ENCODE measurements around the gene HSF4. TPM values are rescaled to one million over a fixed set of nuclear protein-coding genes. Genes with fewer than 3 reads are reported as not detected.

HSF4 gene
- total RNA-seq, 1 donor from 2014 or later = 19.0 TPM

Small RNA genes lying within 50 kb of the gene (microRNA-seq; reads per million reads assigned to microRNA genes)
- gene MIR328 (ENCODE audit: borderline number of aligned reads) = 260 reads per million, percentile 68 among the genes with 10 or more reads in this experiment

Other genes with a start within 250 kb of the HSF4 start
- gene CDH16, start 245.9 kb upstream of the HSF4 start, total RNA-seq = not detected in 3 replicates
- gene RRAD, start 239.2 kb upstream of the HSF4 start, total RNA-seq = 0.75 to 6.5 TPM (median 4.4 TPM) in 3 replicates
- gene CIAO2B, start 230.3 kb upstream of the HSF4 start, total RNA-seq = 55.9 to 64.9 TPM (median 61.3 TPM) in 3 replicates
- gene CES2, start 229.2 kb upstream of the HSF4 start, total RNA-seq = 25.2 to 27.9 TPM (median 26.0 TPM) in 3 replicates
- gene CES3, start 203.5 kb upstream of the HSF4 start, total RNA-seq = 0.12 to 0.75 TPM (median 0.13 TPM) in 3 replicates
- gene CES4A, start 176.2 kb upstream of the HSF4 start, total RNA-seq = 1.6 to 6.6 TPM (median 2.6 TPM) in 3 replicates
- 56.6 to 62.7 TPM (median 61.3 TPM) in 3 replicates for gene CBFB, start 135.6 kb upstream of the HSF4 start, total RNA-seq
- gene PHAF1, start 54.8 kb upstream of the HSF4 start, total RNA-seq = 14.0 to 18.2 TPM (median 14.9 TPM) in 3 replicates
- 39.9 to 64.4 TPM (median 41.4 TPM) in 3 replicates for gene B3GNT9, start 13.7 kb upstream of the HSF4 start, total RNA-seq
- 16.6 to 20.0 TPM (median 19.1 TPM) in 3 replicates for gene TRADD, start 4.8 kb upstream of the HSF4 start, total RNA-seq
- 14.6 to 17.5 TPM (median 16.0 TPM) in 3 replicates for gene FBXL8, start 4.8 kb upstream of the HSF4 start, total RNA-seq
- gene NOL3, start 5.8 kb downstream of the HSF4 start, total RNA-seq = 21.9 to 34.6 TPM (median 31.2 TPM) in 3 replicates
- 28.0 to 45.0 TPM (median 29.9 TPM) in 3 replicates for gene MATCAP1, start 19.2 kb downstream of the HSF4 start, total RNA-seq
- gene EXOC3L1, start 25.4 kb downstream of the HSF4 start, total RNA-seq = not detected in 3 replicates
- 31.9 to 41.0 TPM (median 33.4 TPM) in 3 replicates for gene E2F4, start 27.4 kb downstream of the HSF4 start, total RNA-seq
- 1.1 to 1.2 TPM (median 1.1 TPM) in 3 replicates for gene ELMO3, start 34.4 kb downstream of the HSF4 start, total RNA-seq
- 41.7 to 55.7 TPM (median 43.2 TPM) in 3 replicates for gene TMEM208, start 62.4 kb downstream of the HSF4 start, total RNA-seq
- gene FHOD1, start 82.7 kb downstream of the HSF4 start, total RNA-seq = 32.9 to 50.1 TPM (median 35.6 TPM) in 3 replicates
- gene SLC9A5, start 84.2 kb downstream of the HSF4 start, total RNA-seq = 3.0 to 5.6 TPM (median 3.4 TPM) in 3 replicates
- 17.5 to 22.4 TPM (median 18.9 TPM) in 3 replicates for gene PLEKHG4, start 114.8 kb downstream of the HSF4 start, total RNA-seq
- gene KCTD19, start 162.0 kb downstream of the HSF4 start, total RNA-seq = not detected in 3 replicates
- 0.20 TPM in 1 of 3 replicates, not detected in the others for gene LRRC36, start 162.1 kb downstream of the HSF4 start, total RNA-seq
- gene TPPP3, start 228.8 kb downstream of the HSF4 start, total RNA-seq = 2.7 to 3.6 TPM (median 3.3 TPM) in 3 replicates